ENCODE measurements around the gene LRRC61. TPM values are rescaled to one million over a fixed set of nuclear protein-coding genes. Genes with fewer than 3 reads are reported as not detected.
A peak's percentile ranks its signal among the peaks of the same experiment; 100 is the strongest.

Gene LRRC61, protein sequence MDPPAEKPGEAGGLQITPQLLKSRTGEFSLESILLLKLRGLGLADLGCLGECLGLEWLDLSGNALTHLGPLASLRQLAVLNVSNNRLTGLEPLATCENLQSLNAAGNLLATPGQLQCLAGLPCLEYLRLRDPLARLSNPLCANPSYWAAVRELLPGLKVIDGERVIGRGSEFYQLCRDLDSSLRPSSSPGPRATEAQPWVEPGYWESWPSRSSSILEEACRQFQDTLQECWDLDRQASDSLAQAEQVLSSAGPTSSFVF
- polyA plus RNA-seq (2012; rRNA removed), result 0.93 and 0.99 TPM in 2 replicates
- 0.41 and 1.00 TPM in 2 replicates for polyA plus RNA-seq (2012; cell fraction: cytosol; rRNA removed)
- polyA plus RNA-seq (2012; cell fraction: nucleus; rRNA removed), result 0.73 and 1.2 TPM in 2 replicates

- no peaks in the 10 kb centered on the region for H3K36me3 ChIP-seq (replicated peaks in 1 of 2; ENCODE audit: control insufficient read depth in 1 of 2, insufficient read depth in 2 of 2, low read length in 1 of 2)
- peak within 1 kb of the TSS; percentile 38 to 48 for H3K4me3 ChIP-seq (ENCODE audit: low read depth in 2 of 2, low read length in 1 of 2)
- no peaks in the 10 kb centered on the region for H3F3A ChIP-seq (replicated peaks; ENCODE audit: insufficient read depth)
- H3K79me2 ChIP-seq (ENCODE audit: insufficient read depth), result no peaks in the 10 kb centered on the region
- peak within 1 kb of the TSS; percentile 57; the same call in 1 of the 2 replicates for H3K4me2 ChIP-seq
- TF ChIP-seq NRF1 (IDR thresholded peaks at IDR 0.05; ENCODE audit: low read depth, low read length) (peak; percentile 55), MXI1 (IDR thresholded peaks at IDR 0.05; ENCODE audit: low read depth, low read length) (0 out of 2 replicates have a peak, but pooled peaks have one; percentile 17), RAD21 (IDR thresholded peaks at IDR 0.05; ENCODE audit: low read length) (no peak), EZH2phosphoT487 (IDR thresholded peaks at IDR 0.05; ENCODE audit: borderline replicate concordance, low read depth) (no peak), GATA2 (CRISPR knock-in tag; IDR thresholded peaks at IDR 0.05) (peak; percentile 53; the same call in 1 of the 2 replicates), IRF3 (IDR thresholded peaks at IDR 0.05; ENCODE audit: low read depth, low read length) (no peak), CHD2 (IDR thresholded peaks at IDR 0.05; ENCODE audit: low read length, partially characterized antibody) (no peak)
- TF ChIP-seq, protein P1, sequence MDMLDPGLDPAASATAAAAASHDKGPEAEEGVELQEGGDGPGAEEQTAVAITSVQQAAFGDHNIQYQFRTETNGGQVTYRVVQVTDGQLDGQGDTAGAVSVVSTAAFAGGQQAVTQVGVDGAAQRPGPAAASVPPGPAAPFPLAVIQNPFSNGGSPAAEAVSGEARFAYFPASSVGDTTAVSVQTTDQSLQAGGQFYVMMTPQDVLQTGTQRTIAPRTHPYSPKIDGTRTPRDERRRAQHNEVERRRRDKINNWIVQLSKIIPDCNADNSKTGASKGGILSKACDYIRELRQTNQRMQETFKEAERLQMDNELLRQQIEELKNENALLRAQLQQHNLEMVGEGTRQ (IDR thresholded peaks at IDR 0.05; ENCODE audit: borderline replicate concordance, low read depth, low read length), result no peak
- TF ChIP-seq, protein P2, sequence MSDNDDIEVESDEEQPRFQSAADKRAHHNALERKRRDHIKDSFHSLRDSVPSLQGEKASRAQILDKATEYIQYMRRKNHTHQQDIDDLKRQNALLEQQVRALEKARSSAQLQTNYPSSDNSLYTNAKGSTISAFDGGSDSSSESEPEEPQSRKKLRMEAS (IDR thresholded peaks at IDR 0.05; ENCODE audit: low read depth), result no peak
- TF ChIP-seq, protein P3, sequence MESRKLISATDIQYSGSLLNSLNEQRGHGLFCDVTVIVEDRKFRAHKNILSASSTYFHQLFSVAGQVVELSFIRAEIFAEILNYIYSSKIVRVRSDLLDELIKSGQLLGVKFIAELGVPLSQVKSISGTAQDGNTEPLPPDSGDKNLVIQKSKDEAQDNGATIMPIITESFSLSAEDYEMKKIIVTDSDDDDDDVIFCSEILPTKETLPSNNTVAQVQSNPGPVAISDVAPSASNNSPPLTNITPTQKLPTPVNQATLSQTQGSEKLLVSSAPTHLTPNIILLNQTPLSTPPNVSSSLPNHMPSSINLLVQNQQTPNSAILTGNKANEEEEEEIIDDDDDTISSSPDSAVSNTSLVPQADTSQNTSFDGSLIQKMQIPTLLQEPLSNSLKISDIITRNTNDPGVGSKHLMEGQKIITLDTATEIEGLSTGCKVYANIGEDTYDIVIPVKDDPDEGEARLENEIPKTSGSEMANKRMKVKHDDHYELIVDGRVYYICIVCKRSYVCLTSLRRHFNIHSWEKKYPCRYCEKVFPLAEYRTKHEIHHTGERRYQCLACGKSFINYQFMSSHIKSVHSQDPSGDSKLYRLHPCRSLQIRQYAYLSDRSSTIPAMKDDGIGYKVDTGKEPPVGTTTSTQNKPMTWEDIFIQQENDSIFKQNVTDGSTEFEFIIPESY (IDR thresholded peaks at IDR 0.05; ENCODE audit: borderline replicate concordance, low read depth), result no peak
- H3K9me3 ChIP-seq, result no peaks in the 10 kb centered on the region
- peak within 1 kb of the TSS; percentile 78 for H2AFZ ChIP-seq (ENCODE audit: low read depth)
- no peaks in the 10 kb centered on the region for H3K9me2 ChIP-seq
- no peaks in the 10 kb centered on the region for H4K20me1 ChIP-seq (ENCODE audit: insufficient read depth)
- no peak within 1 kb of the TSS for H3K9ac ChIP-seq
- DNase-seq, result peak; percentile 94
- 27% methylated on average over 50 of the region's 82 CpGs for WGBS (ENCODE audit: low lambda C conversion rate)
- H3K4me1 ChIP-seq (ENCODE audit: control insufficient read depth in 1 of 2, insufficient read depth in 2 of 2, low read depth in 1 of 2, low read length in 1 of 2), result peaks cover 0 to 7% of the 10 kb centered on the region in 2 experiments; a peak in 1 of 4 replicates
- POLR2A ChIA-PET, result interaction anchor here (0.7 to 2.1 kb wide), 5 partner anchors 13 to 87 kb away, joined by 3 to 9 read pairs (median 3); partner anchors contain the start of gene REPIN1
- peaks cover 5% of the 10 kb centered on the region; the same call in 1 of the 2 replicates for H3K27me3 ChIP-seq (ENCODE audit: insufficient read depth)
- peak within 1 kb of the TSS in 1 of 2 experiments; percentile 58; a peak in 1 of 4 replicates for H3K27ac ChIP-seq (ENCODE audit: low read depth in 2 of 2, low read length in 1 of 2)
- CTCF ChIA-PET, result interaction anchor here (0.8 to 1.8 kb wide), 10 partner anchors 9 to 547 kb away, joined by 3 to 9 read pairs (median 3); partner anchors contain the start of gene REPIN1
Observed at GRCh38 chr7:150322833-150323681, at the start of gene LRRC61, which contains the start of gene ACTR3C. Gene LRRC61, plus strand, starts transcription at chr7:150323355. Its CDS starts 13,507 bp downstream, at chr7:150336862. Gene ACTR3C, minus strand, starts transcription at chr7:150323545. Its CDS starts 28,249 bp downstream, at chr7:150295296.
